GM12878 (cell line): Measurements from ENCODE around the gene FOXL1.

Experiments used
- CEBPB ChIP-seq, 2 experiments: fragments of 150-350 bp in 1 of 2; IDR thresholded peaks; 2 replicates each; pipeline ENCODE4 v1.6.1; 2012 to 2014; ENCODE audit warnings: low read depth in 2 of 2, low read length in 2 of 2, borderline replicate concordance in 1 of 2, inconsistent platforms in 1 of 2
- EZH2 ChIP-seq: IDR thresholded peaks from 2 replicates; pipeline ENCODE4 v1.6.1; 2012; ENCODE audit warnings: low read depth, mild to moderate bottlenecking, control low read depth, inconsistent platforms, low read length, borderline replicate concordance; ENCODE audit not compliant: control insufficient read depth
- HDAC2 ChIP-seq: fragments of 200-600 bp; sonication (generic); IDR thresholded peaks from 2 replicates; pipeline ENCODE4 v1.6.1; 2017
- MXI1 ChIP-seq: fragments of 150-350 bp; IDR thresholded peaks from 2 replicates; pipeline ENCODE4 v1.6.1; 2011; ENCODE audit warnings: low read depth, mild to moderate bottlenecking, inconsistent platforms, low read length, improper control_type of control experiment
- POLR2A ChIP-seq: IDR thresholded peaks from 2 replicates; pipeline ENCODE4 v1.6.1; 2011; ENCODE audit warnings: low read depth, mild to moderate bottlenecking, low read length
- POLR2AphosphoS2 ChIP-seq: IDR thresholded peaks from 2 replicates; pipeline ENCODE4 v1.6.1; 2011; ENCODE audit warnings: low read depth, mild to moderate bottlenecking, low read length, improper control_type of control experiment, moderate library complexity
- SIN3A ChIP-seq: IDR thresholded peaks from 2 replicates; pipeline ENCODE4 v1.6.1; 2012; ENCODE audit warnings: low read depth, low read length, improper control_type of control experiment
- TAF1 ChIP-seq: IDR thresholded peaks from 2 replicates; pipeline ENCODE4 v1.6.1; 2011; ENCODE audit warnings: mild to moderate bottlenecking, low read depth, low read length, borderline replicate concordance
- TF ChIP-seq, protein P1 (sequence below), 3 experiments: IDR thresholded peaks in 2 of 3; conservative IDR thresholded peaks in 1 of 3; 2 replicates each; pipeline ENCODE4 v1.5.1; 2011; ENCODE audit warnings: low read depth in 3 of 3, low read length in 3 of 3, mild to moderate bottlenecking in 3 of 3, control low read depth in 2 of 3, moderate library complexity in 2 of 3, inconsistent platforms in 1 of 3, mixed read lengths in 1 of 3; ENCODE audit not compliant: control insufficient read depth in 2 of 3, insufficient read depth in 1 of 3; ENCODE audit errors: extremely low read depth in 1 of 3
- TF ChIP-seq, protein P2 (sequence below): fragments of 450-650 bp; IDR thresholded peaks from 2 replicates; pipeline ENCODE4 v1.6.1; 2014; ENCODE audit warnings: mild to moderate bottlenecking
- TF ChIP-seq, protein P3 (sequence below): IDR thresholded peaks from 2 replicates; pipeline ENCODE4 v1.6.1; 2011; ENCODE audit warnings: low read depth, low read length, improper control_type of control experiment, borderline replicate concordance
- TF ChIP-seq, protein P4 (sequence below): IDR thresholded peaks from 2 replicates; pipeline ENCODE4 v1.6.1; 2012; ENCODE audit warnings: low read depth, low read length, improper control_type of control experiment

DNA sequence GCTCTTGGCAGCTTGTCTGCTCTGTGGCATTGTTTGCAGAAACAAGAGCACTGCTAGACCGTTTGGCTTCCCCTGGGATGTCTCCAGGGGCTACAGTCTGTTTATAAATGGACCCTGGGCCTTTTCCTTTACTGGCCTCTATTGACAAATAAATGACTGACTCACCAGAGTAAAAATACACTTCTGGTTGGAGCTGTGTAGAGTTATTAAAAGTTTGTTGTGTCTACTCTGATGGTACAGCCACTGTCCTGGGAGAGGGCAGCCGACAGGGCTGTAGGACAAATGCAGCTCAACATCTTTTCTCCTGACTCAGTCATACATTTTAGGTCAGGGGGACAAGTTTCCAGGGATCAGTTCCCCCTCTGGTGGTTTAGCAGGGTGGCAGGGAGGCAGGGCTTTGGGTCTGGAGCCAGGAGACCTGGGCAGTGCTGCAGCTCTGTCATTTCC, 30.0 kb downstream of the FOXL1 start:
- TF ChIP-seq EZH2 (no peak), SIN3A (no peak), TAF1 (no peak), POLR2A (no peak), MXI1 (no peak), POLR2AphosphoS2 (no peak), CEBPB (IDR thresholded peaks at IDR 0.05; ENCODE audit: borderline replicate concordance in 1 of 2, low read depth in 2 of 2, low read length in 2 of 2) (no peak), HDAC2 (no peak)
- TF ChIP-seq, protein P1, sequence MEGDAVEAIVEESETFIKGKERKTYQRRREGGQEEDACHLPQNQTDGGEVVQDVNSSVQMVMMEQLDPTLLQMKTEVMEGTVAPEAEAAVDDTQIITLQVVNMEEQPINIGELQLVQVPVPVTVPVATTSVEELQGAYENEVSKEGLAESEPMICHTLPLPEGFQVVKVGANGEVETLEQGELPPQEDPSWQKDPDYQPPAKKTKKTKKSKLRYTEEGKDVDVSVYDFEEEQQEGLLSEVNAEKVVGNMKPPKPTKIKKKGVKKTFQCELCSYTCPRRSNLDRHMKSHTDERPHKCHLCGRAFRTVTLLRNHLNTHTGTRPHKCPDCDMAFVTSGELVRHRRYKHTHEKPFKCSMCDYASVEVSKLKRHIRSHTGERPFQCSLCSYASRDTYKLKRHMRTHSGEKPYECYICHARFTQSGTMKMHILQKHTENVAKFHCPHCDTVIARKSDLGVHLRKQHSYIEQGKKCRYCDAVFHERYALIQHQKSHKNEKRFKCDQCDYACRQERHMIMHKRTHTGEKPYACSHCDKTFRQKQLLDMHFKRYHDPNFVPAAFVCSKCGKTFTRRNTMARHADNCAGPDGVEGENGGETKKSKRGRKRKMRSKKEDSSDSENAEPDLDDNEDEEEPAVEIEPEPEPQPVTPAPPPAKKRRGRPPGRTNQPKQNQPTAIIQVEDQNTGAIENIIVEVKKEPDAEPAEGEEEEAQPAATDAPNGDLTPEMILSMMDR (IDR thresholded peaks at IDR 0.05 in 2 of 3, conservative IDR thresholded peaks at IDR 0.05 in 1 of 3; ENCODE audit: control insufficient read depth in 2 of 3, extremely low read depth in 1 of 3, insufficient read depth in 1 of 3, low read depth in 3 of 3, low read length in 3 of 3), result no peak
- TF ChIP-seq, protein P2, sequence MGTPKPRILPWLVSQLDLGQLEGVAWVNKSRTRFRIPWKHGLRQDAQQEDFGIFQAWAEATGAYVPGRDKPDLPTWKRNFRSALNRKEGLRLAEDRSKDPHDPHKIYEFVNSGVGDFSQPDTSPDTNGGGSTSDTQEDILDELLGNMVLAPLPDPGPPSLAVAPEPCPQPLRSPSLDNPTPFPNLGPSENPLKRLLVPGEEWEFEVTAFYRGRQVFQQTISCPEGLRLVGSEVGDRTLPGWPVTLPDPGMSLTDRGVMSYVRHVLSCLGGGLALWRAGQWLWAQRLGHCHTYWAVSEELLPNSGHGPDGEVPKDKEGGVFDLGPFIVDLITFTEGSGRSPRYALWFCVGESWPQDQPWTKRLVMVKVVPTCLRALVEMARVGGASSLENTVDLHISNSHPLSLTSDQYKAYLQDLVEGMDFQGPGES, result no peak
- TF ChIP-seq, protein P3, sequence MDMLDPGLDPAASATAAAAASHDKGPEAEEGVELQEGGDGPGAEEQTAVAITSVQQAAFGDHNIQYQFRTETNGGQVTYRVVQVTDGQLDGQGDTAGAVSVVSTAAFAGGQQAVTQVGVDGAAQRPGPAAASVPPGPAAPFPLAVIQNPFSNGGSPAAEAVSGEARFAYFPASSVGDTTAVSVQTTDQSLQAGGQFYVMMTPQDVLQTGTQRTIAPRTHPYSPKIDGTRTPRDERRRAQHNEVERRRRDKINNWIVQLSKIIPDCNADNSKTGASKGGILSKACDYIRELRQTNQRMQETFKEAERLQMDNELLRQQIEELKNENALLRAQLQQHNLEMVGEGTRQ, result no peak
- TF ChIP-seq, protein P4, sequence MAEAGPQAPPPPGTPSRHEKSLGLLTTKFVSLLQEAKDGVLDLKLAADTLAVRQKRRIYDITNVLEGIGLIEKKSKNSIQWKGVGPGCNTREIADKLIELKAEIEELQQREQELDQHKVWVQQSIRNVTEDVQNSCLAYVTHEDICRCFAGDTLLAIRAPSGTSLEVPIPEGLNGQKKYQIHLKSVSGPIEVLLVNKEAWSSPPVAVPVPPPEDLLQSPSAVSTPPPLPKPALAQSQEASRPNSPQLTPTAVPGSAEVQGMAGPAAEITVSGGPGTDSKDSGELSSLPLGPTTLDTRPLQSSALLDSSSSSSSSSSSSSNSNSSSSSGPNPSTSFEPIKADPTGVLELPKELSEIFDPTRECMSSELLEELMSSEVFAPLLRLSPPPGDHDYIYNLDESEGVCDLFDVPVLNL, result no peak
